ENCODE measurements around the gene QPCTL.

Gene QPCTL

GRCh38 chr19:45693106-45693788 lies 781 bp downstream of the QPCTL start:
- H3K4me3 ChIP-seq (ENCODE audit: low read depth, low read length), result peak overlapping the region; percentile 85
- peak; percentile 93 for TF ChIP-seq CTCF (IDR thresholded peaks at IDR 0.05; ENCODE audit: borderline replicate concordance, insufficient read depth, low read depth, low read length)

- TF ChIP-seq CTCF (IDR thresholded peaks at IDR 0.05; ENCODE audit: borderline replicate concordance, insufficient read depth, low read depth, low read length), result no peak
- no peak overlapping the region for H3K4me3 ChIP-seq (ENCODE audit: low read depth, low read length)
These were observed 9.2 kb downstream of the QPCTL start for GRCh38 chr19:45701676-45702075.

- no peak overlapping the region for H3K4me3 ChIP-seq (ENCODE audit: low read depth, low read length)
- TF ChIP-seq CTCF (IDR thresholded peaks at IDR 0.05; ENCODE audit: borderline replicate concordance, insufficient read depth, low read depth, low read length), result no peak
These were observed 12.6 kb downstream of the QPCTL start for GRCh38 chr19:45705115-45705514.

GRCh38 chr19:45705710-45706415 lies 13.4 kb downstream of the QPCTL start:
- TF ChIP-seq CTCF (IDR thresholded peaks at IDR 0.05; ENCODE audit: borderline replicate concordance, insufficient read depth, low read depth, low read length), result no peak
- H3K4me3 ChIP-seq (ENCODE audit: low read depth, low read length), result no peak overlapping the region

- no peak for TF ChIP-seq CTCF (IDR thresholded peaks at IDR 0.05; ENCODE audit: borderline replicate concordance, insufficient read depth, low read depth, low read length)
- no peak overlapping the region for H3K4me3 ChIP-seq (ENCODE audit: low read depth, low read length)
These were observed 18.1 kb downstream of the QPCTL start for GRCh38 chr19:45710356-45711130.

GRCh38 chr19:45711851-45712698 lies 19.6 kb downstream of the QPCTL start:
- no peak for TF ChIP-seq CTCF (IDR thresholded peaks at IDR 0.05; ENCODE audit: borderline replicate concordance, insufficient read depth, low read depth, low read length)
- no peak overlapping the region for H3K4me3 ChIP-seq (ENCODE audit: low read depth, low read length)
